Measurements from ENCODE around the gene DIP2A.

The DIP2A gene

DNA sequence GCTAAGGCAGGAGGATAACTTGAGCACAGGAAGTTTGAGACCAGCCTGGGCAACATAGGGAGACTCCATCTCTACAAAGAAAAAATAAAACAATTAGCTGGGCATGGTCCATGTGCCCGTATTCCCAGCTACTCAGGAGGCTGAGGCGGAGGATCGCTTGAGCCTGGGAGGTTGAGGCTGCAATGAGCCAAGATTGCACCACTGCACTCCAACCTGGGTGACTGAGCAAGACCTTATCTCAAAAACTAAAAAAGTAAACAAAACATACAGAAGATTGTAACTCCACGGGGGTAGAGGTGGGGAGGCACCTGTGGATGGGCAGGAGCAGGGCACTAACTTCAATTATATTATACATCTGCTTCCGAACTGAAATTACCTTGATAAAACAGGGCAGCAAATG, 141.6 kb downstream of the DIP2A start:
- Histone ChIP-seq H3K79me2 (ENCODE audit: control insufficient read depth, low read length) (no peaks in the 10 kb centered on the region), H4K20me1 (ENCODE audit: control insufficient read depth, insufficient read depth, low read depth, low read length) (no peaks in the 10 kb centered on the region), H3K9me3 (ENCODE audit: control insufficient read depth, insufficient read depth, low read length) (peaks cover 3% of the 10 kb centered on the region; the same call in 1 of the 2 replicates), H3K4me2 (ENCODE audit: low read length) (no peak overlapping the region), H3K9me2 (replicated peaks; ENCODE audit: control insufficient read depth, low read length) (no peaks in the 10 kb centered on the region), H3K4me3 (ENCODE audit: low read length) (no peak overlapping the region), H3K27ac (ENCODE audit: low read depth, low read length) (no peak overlapping the region), H3K4me1 (ENCODE audit: control insufficient read depth, low read length) (no peaks in the 10 kb centered on the region), H3K36me3 (ENCODE audit: control insufficient read depth, low read length) (no peaks in the 10 kb centered on the region), H3F3A (ENCODE audit: control insufficient read depth, insufficient read depth) (no peaks in the 10 kb centered on the region), H3K27me3 (ENCODE audit: control insufficient read depth, low read length) (peaks cover 16% of the 10 kb centered on the region; the same call in 1 of the 2 replicates)
- TF ChIP-seq EZH2phosphoT487 (IDR thresholded peaks at IDR 0.05; ENCODE audit: borderline replicate concordance, low read length) (no peak), CTCF (IDR thresholded peaks at IDR 0.05; ENCODE audit: low read depth, low read length, poor library complexity, severe bottlenecking) (no peak)

DNA sequence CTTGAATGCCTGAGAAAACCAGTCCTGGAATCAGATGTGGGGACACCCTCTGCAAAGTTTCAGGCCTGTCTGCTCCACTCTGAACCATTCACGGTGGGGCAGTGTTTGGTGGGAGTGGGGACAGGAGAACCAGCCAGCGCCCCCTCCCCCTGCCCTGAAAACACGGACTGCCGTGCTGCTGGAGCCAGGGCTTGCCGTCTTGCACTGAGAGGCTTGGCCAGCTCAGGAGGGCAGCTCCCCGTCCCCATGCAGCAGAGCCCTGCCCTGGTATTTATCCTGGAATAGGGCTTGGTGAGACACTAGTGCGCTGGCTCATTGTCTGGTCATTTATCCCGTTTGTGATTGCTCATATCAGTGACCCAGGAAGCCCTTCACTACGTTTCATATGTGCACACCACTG, 142.3 kb downstream of the DIP2A start:
- peaks cover 16% of the 10 kb centered on the region; the same call in 1 of the 2 replicates for H3K27me3 ChIP-seq (ENCODE audit: control insufficient read depth, low read length)
- no peaks in the 10 kb centered on the region for H3K9me2 ChIP-seq (replicated peaks; ENCODE audit: control insufficient read depth, low read length)
- H3K79me2 ChIP-seq (ENCODE audit: control insufficient read depth, low read length) = no peaks in the 10 kb centered on the region
- no peak overlapping the region for H3K4me3 ChIP-seq (ENCODE audit: low read length)
- no peaks in the 10 kb centered on the region for H3F3A ChIP-seq (ENCODE audit: control insufficient read depth, insufficient read depth)
- H3K4me1 ChIP-seq (ENCODE audit: control insufficient read depth, low read length) = no peaks in the 10 kb centered on the region
- no peaks in the 10 kb centered on the region for H3K36me3 ChIP-seq (ENCODE audit: control insufficient read depth, low read length)
- no peak for TF ChIP-seq CTCF (IDR thresholded peaks at IDR 0.05; ENCODE audit: low read depth, low read length, poor library complexity, severe bottlenecking)
- TF ChIP-seq EZH2phosphoT487 (IDR thresholded peaks at IDR 0.05; ENCODE audit: borderline replicate concordance, low read length) = no peak
- H3K4me2 ChIP-seq (ENCODE audit: low read length) = no peak overlapping the region
- no peaks in the 10 kb centered on the region for H4K20me1 ChIP-seq (ENCODE audit: control insufficient read depth, insufficient read depth, low read depth, low read length)
- H3K27ac ChIP-seq (ENCODE audit: low read depth, low read length) = no peak overlapping the region
- peaks cover 3% of the 10 kb centered on the region; the same call in 1 of the 2 replicates for H3K9me3 ChIP-seq (ENCODE audit: control insufficient read depth, insufficient read depth, low read length)

DNA sequence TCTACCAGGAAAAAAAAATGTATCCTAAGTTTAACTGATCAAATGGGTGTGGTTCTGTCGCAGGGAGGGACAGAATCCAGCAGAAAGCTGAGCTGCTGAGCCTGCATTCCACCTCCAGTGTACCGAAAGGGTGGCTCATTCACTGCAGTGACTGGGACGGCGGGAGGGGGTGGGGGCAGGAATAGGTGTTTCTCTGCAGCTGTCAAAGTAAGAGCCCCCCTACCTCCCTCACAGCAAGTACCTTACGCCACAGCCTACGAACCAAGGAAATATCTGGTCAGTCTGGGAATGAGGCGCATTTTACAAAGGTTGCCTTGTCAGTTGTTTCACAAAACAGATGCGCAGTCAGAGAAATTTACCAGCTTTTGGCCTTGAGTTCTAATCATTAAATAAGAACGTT, 144.5 kb downstream of the DIP2A start:
- Histone ChIP-seq H3K9me3 (ENCODE audit: control insufficient read depth, insufficient read depth, low read length) (no peaks in the 10 kb centered on the region), H3K4me2 (ENCODE audit: low read length) (no peak overlapping the region), H3K9me2 (replicated peaks; ENCODE audit: control insufficient read depth, low read length) (no peaks in the 10 kb centered on the region), H3F3A (ENCODE audit: control insufficient read depth, insufficient read depth) (no peaks in the 10 kb centered on the region), H3K4me1 (ENCODE audit: control insufficient read depth, low read length) (no peaks in the 10 kb centered on the region), H3K79me2 (ENCODE audit: control insufficient read depth, low read length) (no peaks in the 10 kb centered on the region), H3K36me3 (ENCODE audit: control insufficient read depth, low read length) (no peaks in the 10 kb centered on the region), H4K20me1 (ENCODE audit: control insufficient read depth, insufficient read depth, low read depth, low read length) (no peaks in the 10 kb centered on the region), H3K27ac (ENCODE audit: low read depth, low read length) (no peak overlapping the region), H3K27me3 (ENCODE audit: control insufficient read depth, low read length) (peaks cover 16% of the 10 kb centered on the region; the same call in 1 of the 2 replicates), H3K4me3 (ENCODE audit: low read length) (no peak overlapping the region)
- no peak for TF ChIP-seq EZH2phosphoT487 (IDR thresholded peaks at IDR 0.05; ENCODE audit: borderline replicate concordance, low read length)
- TF ChIP-seq CTCF (IDR thresholded peaks at IDR 0.05; ENCODE audit: low read depth, low read length, poor library complexity, severe bottlenecking) = no peak
